Activated CD4-positive, CD25-positive, alpha-beta regulatory T cell treated with anti-CD3 and anti-CD28 coated beads, Interleukin-2, amount 50 U/mL, for 72 hours (primary cell): Measurements from ENCODE around the gene RAC3.

Source experiments
- DNase-seq: peaks from one replicate; pipeline ENCODE4 v3.0.0; 2021

The RAC3 gene

GRCh38 chr17:82013772-82014321, 17.6 kb upstream of the RAC3 start:
- no peak for DNase-seq

GRCh38 chr17:82014432-82014831, 17.0 kb upstream of the RAC3 start:
- no peak for DNase-seq

- DNase-seq = no peak
Observed at GRCh38 chr17:82014971-82015310, 16.5 kb upstream of the RAC3 start.

- no peak for DNase-seq
Observed at GRCh38 chr17:82015311-82015971, 16.0 kb upstream of the RAC3 start.

- DNase-seq = no peak
Observed at GRCh38 chr17:82016061-82016874, 15.2 kb upstream of the RAC3 start.

GRCh38 chr17:82016875-82017459, 14.5 kb upstream of the RAC3 start:
- no peak for DNase-seq

GRCh38 chr17:82017612-82018151, 13.8 kb upstream of the RAC3 start:
- no peak for DNase-seq

GRCh38 chr17:82018152-82018988, 13.1 kb upstream of the RAC3 start:
- DNase-seq = no peak

GRCh38 chr17:82018989-82019689, 12.3 kb upstream of the RAC3 start:
- no peak for DNase-seq

- peak; percentile 73 for DNase-seq
Observed at GRCh38 chr17:82019690-82020571, 11.5 kb upstream of the RAC3 start.

- DNase-seq = no peak
Observed at GRCh38 chr17:82020572-82021106, 10.8 kb upstream of the RAC3 start.

GRCh38 chr17:82021107-82021899, 10.2 kb upstream of the RAC3 start:
- no peak for DNase-seq

- DNase-seq = no peak
Observed at GRCh38 chr17:82021900-82022309, 9.6 kb upstream of the RAC3 start.

- no peak for DNase-seq
Observed at GRCh38 chr17:82022310-82022980, 9.0 kb upstream of the RAC3 start, which contains the start of gene CENPX. Gene CENPX, minus strand, starts transcription at chr17:82022878. Its CDS starts 17 bp downstream, at chr17:82022861.

GRCh38 chr17:82022981-82023446, 8.5 kb upstream of the RAC3 start, which contains the start of gene LRRC45:
Gene LRRC45, plus strand, starts transcription at chr17:82023305. Its CDS starts 339 bp downstream, at chr17:82023644.
- DNase-seq = peak; percentile 100

- no peak for DNase-seq
Observed at GRCh38 chr17:82023447-82024241, 7.8 kb upstream of the RAC3 start.

- no peak for DNase-seq
Observed at GRCh38 chr17:82024859-82025258, 6.6 kb upstream of the RAC3 start.
